HepG2 (cell line): ENCODE data around the gene KHK. TPM values are rescaled to one million over a fixed set of nuclear protein-coding genes. Genes with fewer than 3 reads are reported as not detected.
A peak's percentile ranks its signal among the peaks of the same experiment; 100 is the strongest.

Source experiments
- FUBP1 ChIP-seq: sonication (generic); formaldehyde crosslinking; IDR thresholded peaks from 2 replicates; pipeline ENCODE4 v1.5.1; 2020; ENCODE audit warnings: missing genetic modification reagents, mild to moderate bottlenecking, borderline replicate concordance
- GATAD1 ChIP-seq: IDR thresholded peaks from 2 replicates; pipeline ENCODE4 v1.6.1; 2016; ENCODE audit warnings: missing genetic modification reagents, missing compliant biosample characterization
- KLF9 ChIP-seq: IDR thresholded peaks from 2 replicates; pipeline ENCODE4 v1.6.1; 2016; ENCODE audit warnings: low read depth
- NFATC3 ChIP-seq: sonication (generic); formaldehyde crosslinking; IDR thresholded peaks from 2 replicates; pipeline ENCODE4 v1.5.1; 2020; ENCODE audit warnings: mild to moderate bottlenecking, missing genetic modification reagents
- NR1H2 ChIP-seq: sonication (generic); formaldehyde crosslinking; IDR thresholded peaks from 2 replicates; pipeline ENCODE4 v1.8.1; 2022; ENCODE audit warnings: low read depth, missing genetic modification reagents, borderline replicate concordance
- PHF20 ChIP-seq: sonication (generic); formaldehyde crosslinking; IDR thresholded peaks from 2 replicates; pipeline ENCODE4 v1.5.0; 2020; ENCODE audit warnings: mild to moderate bottlenecking, missing genetic modification reagents
- SKI ChIP-seq: fragments of 450-650 bp; IDR thresholded peaks from one replicate; pipeline ENCODE4 v1.6.1; 2018; ENCODE audit warnings: mild to moderate bottlenecking; ENCODE audit not compliant: partially characterized antibody
- ZBTB7B ChIP-seq: sonication (generic); formaldehyde crosslinking; IDR thresholded peaks from 2 replicates; pipeline ENCODE4 v1.4.0; 2020; ENCODE audit warnings: missing genetic modification reagents
- ZMAT3 ChIP-seq: sonication (generic); formaldehyde crosslinking; conservative IDR thresholded peaks from 2 replicates; pipeline ENCODE4 v1.7.0; 2021; ENCODE audit warnings: missing genetic modification reagents
- ZMYM3 ChIP-seq: sonication (generic); formaldehyde crosslinking; IDR thresholded peaks from 2 replicates; pipeline ENCODE4 v1.5.1; 2020; ENCODE audit warnings: mild to moderate bottlenecking, missing genetic modification reagents
- ZNF280D ChIP-seq: sonication (generic); formaldehyde crosslinking; IDR thresholded peaks from 2 replicates; pipeline ENCODE4 v1.5.1; 2020; ENCODE audit warnings: mild to moderate bottlenecking, missing genetic modification reagents
- ZNF446 ChIP-seq: sonication (generic); formaldehyde crosslinking; IDR thresholded peaks from 2 replicates; pipeline ENCODE4 v1.5.0; 2020; ENCODE audit warnings: mild to moderate bottlenecking, missing genetic modification reagents
- ZNF567 ChIP-seq: sonication (generic); formaldehyde crosslinking; IDR thresholded peaks from 2 replicates; pipeline ENCODE4 v1.8.1; 2023; ENCODE audit warnings: mild to moderate bottlenecking, missing genetic modification reagents, borderline replicate concordance
- ZNF672 ChIP-seq: sonication (generic); formaldehyde crosslinking; IDR thresholded peaks from 2 replicates; pipeline ENCODE4 v1.8.1; 2022; ENCODE audit warnings: missing genetic modification reagents
- ZNF746 ChIP-seq: sonication (generic); formaldehyde crosslinking; IDR thresholded peaks from 2 replicates; pipeline ENCODE4 v1.8.0; 2022; ENCODE audit warnings: mild to moderate bottlenecking, missing genetic modification reagents
- ZNF775 ChIP-seq: sonication (generic); formaldehyde crosslinking; IDR thresholded peaks from 2 replicates; pipeline ENCODE4 v1.4.0; 2020; ENCODE audit warnings: missing genetic modification reagents, mild to moderate bottlenecking, moderate library complexity, borderline replicate concordance
- polyA plus RNA-seq, 8 experiments: library from polyadenylated mRNA; depleted of rRNA in 3 of 8; stranded (reverse) in 7 of 8; unstranded in 1 of 8; fragments of >200 nt; fragmentation: Illumina TruSeq in 4 of 8; extraction: Trizol in 4 of 8; gene quantifications; 2 replicates each; pipeline versions ENCODE4 v1.2.1 to v1.2.3, GENCODE V29; 2011 to 2016; ENCODE audit warnings: low read depth in 4 of 8, missing spikeins in 1 of 8, mixed read lengths in 1 of 8; ENCODE audit not compliant: insufficient read depth in 1 of 8
- total RNA-seq, 5 experiments: library from RNA; depleted of rRNA; stranded (reverse); fragments of >200 nt; fragmentation: Illumina TruSeq; extraction: Trizol; gene quantifications; 2 replicates each; pipeline ENCODE4 v1.2.3, GENCODE V29; 2016; ENCODE audit warnings: low read depth in 1 of 5
- TF ChIP-seq, protein P1 (sequence below): sonication (generic); formaldehyde crosslinking; IDR thresholded peaks from 2 replicates; pipeline ENCODE4 v1.4.0; 2020; ENCODE audit warnings: missing genetic modification reagents, borderline replicate concordance
- TF ChIP-seq, protein P2 (sequence below): sonication (generic); formaldehyde crosslinking; IDR thresholded peaks from 2 replicates; pipeline ENCODE4 v1.5.0; 2020; ENCODE audit warnings: missing genetic modification reagents

KHK gene
- total and polyA plus RNA-seq, 2 of the 13 experiments (the other 11 are each of a cell fraction or from before 2014, with no cell fraction given): 40.9 to 99.2 TPM

DNA sequence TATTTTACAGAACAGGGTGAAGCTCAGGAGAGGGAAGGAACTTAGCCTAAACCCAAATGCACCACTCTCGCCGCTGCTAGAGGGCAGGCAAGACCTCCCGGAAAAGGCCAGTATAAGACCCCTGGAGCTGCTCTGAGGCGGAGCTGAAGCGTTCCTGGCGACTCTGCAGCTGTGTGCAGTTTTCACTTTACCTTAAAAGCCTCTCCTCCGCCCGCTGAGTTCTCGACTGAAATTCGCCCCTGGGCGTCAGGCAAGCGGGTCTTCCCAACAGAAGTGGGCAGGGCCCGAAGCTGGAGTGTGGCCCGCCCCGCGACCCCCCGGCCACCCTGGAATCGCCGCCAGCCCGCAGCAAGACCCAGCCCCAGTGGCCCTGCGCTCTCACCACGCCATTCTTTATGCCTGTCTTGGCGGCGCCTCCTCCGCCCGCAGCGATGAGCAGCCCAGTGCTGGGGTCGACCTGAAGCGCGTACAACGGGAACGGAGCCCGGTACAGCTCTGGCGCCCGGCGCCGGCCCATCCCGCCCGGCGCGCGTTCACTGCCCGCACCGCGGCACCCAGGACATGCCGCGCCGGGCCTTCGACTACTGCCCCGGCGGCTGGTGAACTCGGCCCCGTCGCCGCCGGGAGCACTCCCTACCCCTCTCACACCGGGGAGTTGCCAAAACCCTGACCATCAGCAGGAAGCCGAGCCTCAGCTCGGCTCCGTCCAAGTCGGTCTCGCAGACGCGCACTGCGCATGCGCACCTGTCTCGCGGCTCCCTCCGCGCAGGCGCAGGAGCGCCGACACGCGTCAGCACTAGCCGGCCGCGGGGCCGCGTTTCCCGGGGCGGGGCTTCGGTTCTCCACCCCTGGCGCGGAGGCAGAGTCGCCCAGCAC lies 47.6 kb downstream of the KHK start, which contains the start of gene PREB (continued):
- TF ChIP-seq FUBP1 (CRISPR knock-in tag): no peak
- TF ChIP-seq SKI: no peak
- TF ChIP-seq, protein P1, sequence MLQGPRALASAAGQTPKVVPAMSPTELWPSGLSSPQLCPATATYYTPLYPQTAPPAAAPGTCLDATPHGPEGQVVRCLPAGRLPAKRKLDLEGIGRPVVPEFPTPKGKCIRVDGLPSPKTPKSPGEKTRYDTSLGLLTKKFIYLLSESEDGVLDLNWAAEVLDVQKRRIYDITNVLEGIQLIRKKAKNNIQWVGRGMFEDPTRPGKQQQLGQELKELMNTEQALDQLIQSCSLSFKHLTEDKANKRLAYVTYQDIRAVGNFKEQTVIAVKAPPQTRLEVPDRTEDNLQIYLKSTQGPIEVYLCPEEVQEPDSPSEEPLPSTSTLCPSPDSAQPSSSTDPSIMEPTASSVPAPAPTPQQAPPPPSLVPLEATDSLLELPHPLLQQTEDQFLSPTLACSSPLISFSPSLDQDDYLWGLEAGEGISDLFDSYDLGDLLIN (CRISPR knock-in tag): peak; percentile 22; the same call in 1 of the 2 replicates
- TF ChIP-seq KLF9 (CRISPR knock-in tag): no peak
- no peak for TF ChIP-seq NFATC3
- peak; percentile 90 for TF ChIP-seq ZMAT3 (CRISPR knock-in tag)
- TF ChIP-seq, protein P2, sequence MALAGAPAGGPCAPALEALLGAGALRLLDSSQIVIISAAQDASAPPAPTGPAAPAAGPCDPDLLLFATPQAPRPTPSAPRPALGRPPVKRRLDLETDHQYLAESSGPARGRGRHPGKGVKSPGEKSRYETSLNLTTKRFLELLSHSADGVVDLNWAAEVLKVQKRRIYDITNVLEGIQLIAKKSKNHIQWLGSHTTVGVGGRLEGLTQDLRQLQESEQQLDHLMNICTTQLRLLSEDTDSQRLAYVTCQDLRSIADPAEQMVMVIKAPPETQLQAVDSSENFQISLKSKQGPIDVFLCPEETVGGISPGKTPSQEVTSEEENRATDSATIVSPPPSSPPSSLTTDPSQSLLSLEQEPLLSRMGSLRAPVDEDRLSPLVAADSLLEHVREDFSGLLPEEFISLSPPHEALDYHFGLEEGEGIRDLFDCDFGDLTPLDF (CRISPR knock-in tag): peak; percentile 89
- TF ChIP-seq ZBTB7B (CRISPR knock-in tag): peak; percentile 25; the same call in 1 of the 2 replicates
- no peak for TF ChIP-seq ZNF567 (CRISPR knock-in tag)
- TF ChIP-seq PHF20 (CRISPR knock-in tag): no peak; the same call in 1 of the 2 replicates
- no peak for TF ChIP-seq ZMYM3 (CRISPR knock-in tag)
- TF ChIP-seq NR1H2 (CRISPR knock-in tag): no peak
- TF ChIP-seq ZNF746: no peak
- peak; percentile 84 for TF ChIP-seq GATAD1 (CRISPR knock-in tag)
- no peak for TF ChIP-seq ZNF775
- TF ChIP-seq ZNF446 (CRISPR knock-in tag): no peak
- TF ChIP-seq ZNF672 (CRISPR knock-in tag): no peak
- TF ChIP-seq ZNF280D (CRISPR knock-in tag): 0 out of 2 replicates have a peak, but pooled peaks have one; percentile 59
